Gastrocnemius medialis (tissue), 4 donors: ENCODE results near the gene ZKSCAN2. TPM values are rescaled to one million over a fixed set of nuclear protein-coding genes. Genes with fewer than 3 reads are reported as not detected.

Experiments
- ATAC-seq, 2 donors: fragments of 150-250 bp; one replicate each; pipeline ENCODE4 v1.9.1; 2016
- DNase-seq, 2 donors: peaks; one replicate each; pipeline ENCODE4 v3.0.0-alpha.2; 2019
- H3K27ac ChIP-seq, 4 donors: fragments of 200-600 bp; sonication (generic); 1 replicate in 1 of 4; 2 replicates in 3 of 4; pipeline ENCODE4 v1.5.1; 2016 to 2018; ENCODE audit warnings: mild to moderate bottlenecking in 2 of 4, moderate library complexity in 1 of 4
- H3K27me3 ChIP-seq, 3 donors: fragments of 200-600 bp; sonication (generic) in 2 of 3; 1 replicate in 1 of 3; 2 replicates in 2 of 3; pipeline versions ENCODE4 v1.5.1 to v1.6.0; 2016 to 2019; ENCODE audit warnings: mild to moderate bottlenecking in 1 of 3, moderate library complexity in 1 of 3
- H3K36me3 ChIP-seq, 2 donors: fragments of 200-600 bp; sonication (generic) in 1 of 2; one replicate each; pipeline ENCODE4 v1.5.1; 2017 to 2018
- H3K4me1 ChIP-seq, 2 donors: fragments of 200-600 bp; sonication (generic) in 1 of 2; one replicate each; pipeline ENCODE4 v1.5.1; 2016 to 2017; ENCODE audit warnings: mild to moderate bottlenecking in 2 of 2
- H3K4me3 ChIP-seq, 4 donors: fragments of 200-600 bp; sonication (generic) in 3 of 4; 1 replicate in 1 of 4; 2 replicates in 3 of 4; pipeline ENCODE4 v1.5.1; 2016 to 2019; ENCODE audit warnings: mild to moderate bottlenecking in 2 of 4
- H3K9me3 ChIP-seq, 3 donors: fragments of 200-600 bp; sonication (generic) in 2 of 3; 1 replicate in 1 of 3; 2 replicates in 2 of 3; pipeline ENCODE4 v1.5.1; 2016 to 2019
- POLR2A ChIP-seq, 2 donors: fragments of 450-650 bp; IDR thresholded peaks; one replicate each; pipeline ENCODE4 v1.6.1; 2017; ENCODE audit warnings: antibody characterized with exemption in 2 of 2, mild to moderate bottlenecking in 2 of 2, moderate library complexity in 2 of 2
- in situ Hi-C, 4 donors: fragments of 200-750 bp; cut with MboI; loops; one replicate each; pipeline versions ENCODE4 v1.15.0 to v1.8.0; 2017; ENCODE audit warnings: low sequenced_read_pairs in 4 of 4
- intact Hi-C: fragments of 100-400 bp; cut with DNase I; formaldehyde crosslinking; loops from one replicate; pipeline ENCODE4 v1.15.1; 2023; ENCODE audit warnings: low total_unique reads
- total RNA-seq, 4 donors: library from RNA; depleted of rRNA; stranded (reverse); fragments of >200 nt; gene quantifications; one replicate each; pipeline versions ENCODE4 v1.1.0 to v1.2.3, GENCODE V29; 2016
- TF ChIP-seq, protein P1 (sequence below), 5 experiments: fragments of 450-650 bp in 3 of 5; fragments of 200-600 bp in 2 of 5; sonication (generic) in 2 of 5; IDR thresholded peaks in 4 of 5; conservative IDR thresholded peaks in 1 of 5; 1 replicate in 4 of 5; 2 replicates in 1 of 5; pipeline ENCODE4 v1.5.1; 2016 to 2019; ENCODE audit warnings: antibody characterized with exemption in 5 of 5, mild to moderate bottlenecking in 3 of 5, moderate library complexity in 3 of 5

Gene ZKSCAN2
- total RNA-seq, 4 donors from 2014 or later = 2.9 to 6.9 (median 5.2) TPM

DNA sequence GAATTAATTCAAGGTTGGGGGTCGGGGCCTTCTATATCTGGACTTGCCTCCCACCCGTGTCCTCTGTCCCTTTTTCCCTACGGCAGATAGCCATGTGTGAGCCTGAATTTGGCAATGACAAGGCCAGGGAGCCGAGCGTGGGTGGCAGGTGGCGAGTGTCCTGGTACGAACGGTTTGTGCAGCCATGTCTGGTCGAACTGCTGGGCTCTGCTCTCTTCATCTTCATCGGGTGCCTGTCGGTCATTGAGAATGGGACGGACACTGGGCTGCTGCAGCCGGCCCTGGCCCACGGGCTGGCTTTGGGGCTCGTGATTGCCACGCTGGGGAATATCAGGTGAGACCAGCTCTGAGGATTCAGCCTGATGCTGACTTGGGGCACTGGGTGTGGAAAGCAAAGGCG, 40.5 kb downstream of the ZKSCAN2 start:
- Histone ChIP-seq H3K36me3 (no peaks in the 10 kb centered on the region), H3K9me3 (no peaks in the 10 kb centered on the region), H3K27me3 (no peaks in the 10 kb centered on the region), H3K4me3 (no peak overlapping the region), H3K4me1 (no peaks in the 10 kb centered on the region), H3K27ac (no peak overlapping the region)
- ATAC-seq = no peak
- TF ChIP-seq, protein P1, sequence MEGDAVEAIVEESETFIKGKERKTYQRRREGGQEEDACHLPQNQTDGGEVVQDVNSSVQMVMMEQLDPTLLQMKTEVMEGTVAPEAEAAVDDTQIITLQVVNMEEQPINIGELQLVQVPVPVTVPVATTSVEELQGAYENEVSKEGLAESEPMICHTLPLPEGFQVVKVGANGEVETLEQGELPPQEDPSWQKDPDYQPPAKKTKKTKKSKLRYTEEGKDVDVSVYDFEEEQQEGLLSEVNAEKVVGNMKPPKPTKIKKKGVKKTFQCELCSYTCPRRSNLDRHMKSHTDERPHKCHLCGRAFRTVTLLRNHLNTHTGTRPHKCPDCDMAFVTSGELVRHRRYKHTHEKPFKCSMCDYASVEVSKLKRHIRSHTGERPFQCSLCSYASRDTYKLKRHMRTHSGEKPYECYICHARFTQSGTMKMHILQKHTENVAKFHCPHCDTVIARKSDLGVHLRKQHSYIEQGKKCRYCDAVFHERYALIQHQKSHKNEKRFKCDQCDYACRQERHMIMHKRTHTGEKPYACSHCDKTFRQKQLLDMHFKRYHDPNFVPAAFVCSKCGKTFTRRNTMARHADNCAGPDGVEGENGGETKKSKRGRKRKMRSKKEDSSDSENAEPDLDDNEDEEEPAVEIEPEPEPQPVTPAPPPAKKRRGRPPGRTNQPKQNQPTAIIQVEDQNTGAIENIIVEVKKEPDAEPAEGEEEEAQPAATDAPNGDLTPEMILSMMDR (IDR thresholded peaks at IDR 0.05 in 4 of 5, conservative IDR thresholded peaks at IDR 0.05 in 1 of 5) = no peak
- no peak for TF ChIP-seq POLR2A (IDR thresholded peaks at IDR 0.05)
- in situ Hi-C loops (no loop called here), intact Hi-C loops (no loop called here)
- no peak for DNase-seq

DNA sequence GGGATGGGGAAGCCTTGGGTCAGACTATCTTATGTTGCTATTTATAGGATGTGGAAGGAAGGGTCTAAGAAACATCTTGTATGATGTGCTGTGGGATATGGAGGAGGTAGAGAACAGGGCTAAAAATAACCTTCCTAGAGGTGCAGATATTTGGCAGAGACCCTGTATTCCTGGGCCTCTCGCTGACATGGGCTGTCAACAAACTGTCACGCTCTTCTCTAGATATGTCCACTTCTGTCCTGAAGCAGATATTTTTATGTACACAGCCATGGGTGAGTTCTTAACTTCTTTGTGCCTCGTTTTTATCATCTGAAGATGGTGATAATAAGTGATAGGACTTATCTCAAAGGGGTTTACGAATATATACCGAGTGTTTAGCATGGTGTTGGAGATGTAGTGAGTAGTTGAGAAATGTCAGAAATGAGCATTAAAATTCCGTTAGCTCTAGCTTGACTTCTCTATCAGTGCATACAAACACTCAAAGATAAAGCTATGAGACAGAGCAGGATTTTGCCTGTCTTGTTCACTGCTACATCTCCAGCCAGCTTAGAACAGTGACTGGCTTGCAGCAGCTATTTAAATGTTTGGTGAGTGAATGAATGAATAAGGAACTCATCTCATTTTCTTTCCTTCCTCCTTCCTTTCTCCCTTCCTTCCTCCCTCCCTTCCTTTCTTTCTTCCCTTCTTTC, 43.8 kb downstream of the ZKSCAN2 start:
- ATAC-seq (no peak), DNase-seq (no peak)
- Histone ChIP-seq H3K36me3 (no peaks in the 10 kb centered on the region), H3K4me3 (no peak overlapping the region), H3K27ac (no peak overlapping the region), H3K27me3 (no peaks in the 10 kb centered on the region), H3K9me3 (no peaks in the 10 kb centered on the region), H3K4me1 (no peaks in the 10 kb centered on the region)
- in situ Hi-C loops (no loop called here), intact Hi-C loops (no loop called here)
- TF ChIP-seq, protein P1 (IDR thresholded peaks at IDR 0.05 in 4 of 5, conservative IDR thresholded peaks at IDR 0.05 in 1 of 5) = no peak
- TF ChIP-seq POLR2A (IDR thresholded peaks at IDR 0.05) = no peak

DNA sequence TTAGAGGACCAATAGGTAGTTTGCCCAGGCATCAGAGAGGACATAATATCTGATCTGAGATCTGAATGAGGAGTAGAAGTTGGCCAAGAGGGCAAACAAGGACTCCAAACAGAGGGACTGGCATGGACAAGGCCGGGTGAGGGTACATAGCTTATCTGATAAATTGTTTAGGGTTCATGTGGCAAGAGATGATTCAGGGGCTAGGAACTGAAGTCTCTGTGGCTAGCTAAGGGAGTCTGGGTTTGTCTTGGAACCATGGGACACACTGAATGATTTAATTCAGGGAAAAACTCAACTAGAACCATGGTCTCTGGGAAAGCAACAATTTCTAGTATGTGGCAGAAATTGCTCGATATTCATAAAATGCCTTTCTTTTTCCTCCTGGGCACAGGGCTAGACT, 45.0 kb downstream of the ZKSCAN2 start:
- no peaks in the 10 kb centered on the region for H3K9me3 ChIP-seq
- no peak for DNase-seq
- TF ChIP-seq, protein P1 (IDR thresholded peaks at IDR 0.05 in 4 of 5, conservative IDR thresholded peaks at IDR 0.05 in 1 of 5) = no peak
- TF ChIP-seq POLR2A (IDR thresholded peaks at IDR 0.05) = no peak
- intact Hi-C loops (no loop called here), in situ Hi-C loops (no loop called here)
- no peaks in the 10 kb centered on the region for H3K36me3 ChIP-seq
- no peaks in the 10 kb centered on the region for H3K4me1 ChIP-seq
- no peak for ATAC-seq
- H3K27me3 ChIP-seq = no peaks in the 10 kb centered on the region
- no peak overlapping the region for H3K27ac ChIP-seq
- no peak overlapping the region for H3K4me3 ChIP-seq

DNA sequence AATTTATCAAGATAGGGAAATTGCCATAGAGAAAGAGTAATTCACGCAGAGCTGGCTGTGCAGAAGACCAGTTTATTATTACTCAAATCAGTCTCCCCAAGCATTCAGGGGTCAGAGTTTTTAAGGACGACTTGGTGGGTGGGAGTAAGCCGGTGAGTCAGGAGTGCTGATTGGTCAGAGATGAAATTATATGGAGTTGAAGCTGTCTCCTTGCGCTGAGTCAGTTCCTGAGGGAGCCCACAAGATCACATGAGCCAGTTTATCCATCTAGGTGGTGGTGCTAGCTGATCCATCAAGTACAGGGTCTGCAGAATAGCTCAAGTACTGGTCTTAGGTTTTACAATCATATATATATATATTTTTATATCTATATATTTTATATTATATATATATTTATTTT, 46.9 kb downstream of the ZKSCAN2 start:
- H3K4me1 ChIP-seq = no peaks in the 10 kb centered on the region
- H3K27ac ChIP-seq = no peak overlapping the region
- DNase-seq = no peak
- no peaks in the 10 kb centered on the region for H3K9me3 ChIP-seq
- H3K36me3 ChIP-seq = no peaks in the 10 kb centered on the region
- no peak overlapping the region for H3K4me3 ChIP-seq
- in situ Hi-C loops = no loop called here
- no peak for ATAC-seq
- intact Hi-C loops = no loop called here
- TF ChIP-seq POLR2A (IDR thresholded peaks at IDR 0.05) = no peak
- TF ChIP-seq, protein P1 (IDR thresholded peaks at IDR 0.05 in 4 of 5, conservative IDR thresholded peaks at IDR 0.05 in 1 of 5) = no peak
- H3K27me3 ChIP-seq = no peaks in the 10 kb centered on the region

DNA sequence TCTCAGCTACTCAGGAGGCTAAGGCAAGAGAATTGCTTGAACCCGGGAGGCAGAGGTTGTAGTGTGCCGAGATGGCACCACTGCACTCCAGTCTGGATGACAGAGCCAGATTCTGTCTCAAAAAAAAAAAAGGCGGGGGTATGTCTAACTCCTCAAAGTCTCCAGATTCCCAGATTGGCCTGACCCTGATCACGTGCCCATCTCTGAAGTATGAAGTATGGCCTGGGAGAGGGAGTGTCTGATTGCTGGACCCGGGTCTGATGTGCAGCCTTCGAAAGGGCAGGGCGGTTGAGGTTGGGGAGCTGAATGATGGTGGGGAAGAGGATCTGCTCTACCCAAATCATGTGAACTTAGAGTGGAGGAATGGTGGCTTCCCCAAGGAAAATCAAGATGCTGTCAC, 58.2 kb downstream of the ZKSCAN2 start:
- no peak for ATAC-seq
- no peak overlapping the region for H3K27ac ChIP-seq
- in situ Hi-C loops = no loop called here
- no peaks in the 10 kb centered on the region for H3K9me3 ChIP-seq
- H3K4me1 ChIP-seq = no peaks in the 10 kb centered on the region
- H3K27me3 ChIP-seq = no peaks in the 10 kb centered on the region
- TF ChIP-seq, protein P1 (IDR thresholded peaks at IDR 0.05 in 4 of 5, conservative IDR thresholded peaks at IDR 0.05 in 1 of 5) = no peak
- TF ChIP-seq POLR2A (IDR thresholded peaks at IDR 0.05) = no peak
- no peaks in the 10 kb centered on the region for H3K36me3 ChIP-seq
- no peak overlapping the region for H3K4me3 ChIP-seq
- no peak for DNase-seq
- intact Hi-C loops = no loop called here
